Fibroblast of skin of left quadriceps (primary cell): Measurements from ENCODE around the gene ZSWIM1.
A peak's percentile ranks its signal among the peaks of the same experiment; 100 is the strongest.

ENCODE experiments used
- DNase-seq, 2 experiments: peaks; one replicate each; pipeline ENCODE4 v3.0.0-alpha.2; 2013; ENCODE audit warnings: low read depth in 2 of 2

ZSWIM1 gene

GRCh38 chr20:45880988-45881788 is at the start of gene ZSWIM1:
Gene ZSWIM1, plus strand, starts transcription at chr20:45881227. Its CDS starts 1,366 bp downstream, at chr20:45882593.
- DNase-seq, result peak; percentile 99

GRCh38 chr20:45832619-45833018 is 48.4 kb upstream of the ZSWIM1 start:
- DNase-seq, result no peak

GRCh38 chr20:45833030-45833882 is 47.8 kb upstream of the ZSWIM1 start, which contains the start of gene SNX21:
Gene SNX21, plus strand, starts transcription at chr20:45833799. Its CDS starts 121 bp downstream, at chr20:45833920.
- peak; percentile 77 to 79 for DNase-seq

GRCh38 chr20:45833883-45834796 is 46.9 kb upstream of the ZSWIM1 start:
- DNase-seq, result peak; percentile 29 to 38

- DNase-seq, result no peak
Measured at GRCh38 chr20:45834797-45835161, 46.2 kb upstream of the ZSWIM1 start.

- DNase-seq, result no peak
Measured at GRCh38 chr20:45835329-45835765, 45.7 kb upstream of the ZSWIM1 start.

GRCh38 chr20:45835825-45836224 is 45.2 kb upstream of the ZSWIM1 start:
- no peak for DNase-seq

- no peak for DNase-seq
Measured at GRCh38 chr20:45836841-45837240, 44.2 kb upstream of the ZSWIM1 start.

GRCh38 chr20:45840700-45841198 is 40.3 kb upstream of the ZSWIM1 start:
- no peak for DNase-seq

- no peak for DNase-seq
Measured at GRCh38 chr20:45841407-45842129, 39.5 kb upstream of the ZSWIM1 start.

GRCh38 chr20:45842169-45842812 is 38.7 kb upstream of the ZSWIM1 start:
- no peak for DNase-seq

GRCh38 chr20:45843506-45843905 is 37.5 kb upstream of the ZSWIM1 start:
- no peak for DNase-seq

- no peak for DNase-seq
Measured at GRCh38 chr20:45845452-45845851, 35.6 kb upstream of the ZSWIM1 start.

GRCh38 chr20:45848421-45848820 is 32.6 kb upstream of the ZSWIM1 start:
- no peak for DNase-seq

GRCh38 chr20:45848969-45849582 is 32.0 kb upstream of the ZSWIM1 start:
- DNase-seq, result no peak

GRCh38 chr20:45850238-45850637 is 30.8 kb upstream of the ZSWIM1 start:
- DNase-seq, result no peak

GRCh38 chr20:45850926-45851325 is 30.1 kb upstream of the ZSWIM1 start:
- DNase-seq, result no peak

- no peak for DNase-seq
Measured at GRCh38 chr20:45851501-45851900, 29.5 kb upstream of the ZSWIM1 start.

GRCh38 chr20:45852326-45852725 is 28.7 kb upstream of the ZSWIM1 start:
- no peak for DNase-seq

GRCh38 chr20:45853484-45853883 is 27.5 kb upstream of the ZSWIM1 start:
- DNase-seq, result no peak
